ENCODE data around the gene DNAJC16. TPM values are rescaled to one million over a fixed set of nuclear protein-coding genes. Genes with fewer than 3 reads are reported as not detected.

DNAJC16 gene
- total and polyA plus RNA-seq, 2 of the 13 experiments (the other 11 are each of a cell fraction or from before 2014, with no cell fraction given), result 11.4 to 15.4 TPM

GRCh38 chr1:15610167-15610566, 83.5 kb downstream of the DNAJC16 start (continued):
- TF ChIP-seq RARA (CRISPR knock-in tag; IDR thresholded peaks at IDR 0.05) (peak; percentile 89), U2AF2 (IDR thresholded peaks at IDR 0.05; ENCODE audit: low read depth, low read length) (no peak), SP140L (CRISPR knock-in tag; IDR thresholded peaks at IDR 0.05; ENCODE audit: borderline replicate concordance) (no peak), TOPORS (CRISPR knock-in tag; IDR thresholded peaks at IDR 0.05) (no peak), HNRNPLL (IDR thresholded peaks at IDR 0.05; ENCODE audit: low read depth, low read length, poor library complexity, severe bottlenecking) (no peak), POLR2AphosphoS2 (IDR thresholded peaks at IDR 0.05; ENCODE audit: low read depth, low read length) (no peak), ZNF766 (CRISPR knock-in tag; IDR thresholded peaks at IDR 0.05; ENCODE audit: borderline replicate concordance) (no peak), ZKSCAN5 (CRISPR knock-in tag; IDR thresholded peaks at IDR 0.05) (no peak), ZBTB37 (CRISPR knock-in tag; IDR thresholded peaks at IDR 0.05) (no peak), MXD1 (CRISPR knock-in tag; IDR thresholded peaks at IDR 0.05) (no peak), ZNF10 (CRISPR knock-in tag; IDR thresholded peaks at IDR 0.05; ENCODE audit: borderline replicate concordance, low read depth) (no peak), NFE2L2 (IDR thresholded peaks at IDR 0.05; ENCODE audit: low read length) (no peak), TRIM24 (CRISPR knock-in tag; IDR thresholded peaks at IDR 0.05) (no peak), ZBTB34 (CRISPR knock-in tag; IDR thresholded peaks at IDR 0.05) (no peak), FOXJ3 (CRISPR knock-in tag; IDR thresholded peaks at IDR 0.05; ENCODE audit: borderline replicate concordance) (no peak), CTCF (CRISPR knock-in tag; IDR thresholded peaks at IDR 0.05) (no peak), ZNF263 (CRISPR knock-in tag; IDR thresholded peaks at IDR 0.05) (no peak), CREBL2 (CRISPR knock-in tag; IDR thresholded peaks at IDR 0.05; ENCODE audit: borderline replicate concordance) (no peak), ZBTB26 (CRISPR knock-in tag; IDR thresholded peaks at IDR 0.05; ENCODE audit: borderline replicate concordance) (no peak), TAF1 (CRISPR knock-in tag; IDR thresholded peaks at IDR 0.05) (no peak), THRA (CRISPR knock-in tag; IDR thresholded peaks at IDR 0.05; ENCODE audit: borderline replicate concordance) (peak; percentile 21; the same call in 1 of the 2 replicates), SMC3 (IDR thresholded peaks at IDR 0.05; ENCODE audit: low read length) (peak; percentile 8; the same call in 1 of the 2 replicates), GATAD1 (CRISPR knock-in tag; IDR thresholded peaks at IDR 0.05) (no peak)

Data from HepG2 (cell line).